NK-92 (cell line): ENCODE results near the gene SLC45A1.

Experiments used
- DNase-seq: peaks from one replicate; lab custom pipeline; 2025; ENCODE audit not compliant: unreplicated experiment; lab: John Stamatoyannopoulos, UW

Gene SLC45A1

DNA sequence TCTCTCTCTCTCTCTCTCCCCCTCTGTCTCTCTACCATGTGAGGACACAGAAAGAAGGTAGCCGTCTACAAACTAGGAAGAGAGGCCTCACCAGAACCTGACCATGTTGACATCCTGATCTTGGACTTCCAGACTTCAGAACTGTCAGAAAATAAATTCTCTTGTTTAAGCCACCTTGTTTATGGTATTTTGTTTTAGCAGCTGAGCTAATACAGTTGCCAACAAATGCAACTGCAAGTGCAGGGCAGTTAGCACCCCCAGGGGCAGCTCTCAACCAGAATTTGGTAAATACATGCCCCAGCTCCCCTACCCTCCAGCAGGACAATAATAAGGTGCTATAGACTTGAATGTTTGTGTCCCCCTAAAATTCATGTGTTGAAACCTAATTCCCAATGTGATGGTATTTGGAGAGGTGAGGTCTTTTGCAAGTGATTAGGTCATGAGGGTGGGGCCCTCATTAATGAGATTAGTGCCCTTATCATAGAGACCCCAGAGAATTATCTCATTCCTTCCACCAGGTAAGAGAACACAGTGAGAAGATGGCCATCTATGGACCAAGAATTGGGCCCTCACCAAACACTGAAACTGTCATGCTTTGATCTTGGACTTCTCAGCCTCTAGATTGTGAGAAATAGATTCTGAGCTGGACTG lies 6.7 kb upstream of the SLC45A1 start:
- DNase-seq: no peak

DNA sequence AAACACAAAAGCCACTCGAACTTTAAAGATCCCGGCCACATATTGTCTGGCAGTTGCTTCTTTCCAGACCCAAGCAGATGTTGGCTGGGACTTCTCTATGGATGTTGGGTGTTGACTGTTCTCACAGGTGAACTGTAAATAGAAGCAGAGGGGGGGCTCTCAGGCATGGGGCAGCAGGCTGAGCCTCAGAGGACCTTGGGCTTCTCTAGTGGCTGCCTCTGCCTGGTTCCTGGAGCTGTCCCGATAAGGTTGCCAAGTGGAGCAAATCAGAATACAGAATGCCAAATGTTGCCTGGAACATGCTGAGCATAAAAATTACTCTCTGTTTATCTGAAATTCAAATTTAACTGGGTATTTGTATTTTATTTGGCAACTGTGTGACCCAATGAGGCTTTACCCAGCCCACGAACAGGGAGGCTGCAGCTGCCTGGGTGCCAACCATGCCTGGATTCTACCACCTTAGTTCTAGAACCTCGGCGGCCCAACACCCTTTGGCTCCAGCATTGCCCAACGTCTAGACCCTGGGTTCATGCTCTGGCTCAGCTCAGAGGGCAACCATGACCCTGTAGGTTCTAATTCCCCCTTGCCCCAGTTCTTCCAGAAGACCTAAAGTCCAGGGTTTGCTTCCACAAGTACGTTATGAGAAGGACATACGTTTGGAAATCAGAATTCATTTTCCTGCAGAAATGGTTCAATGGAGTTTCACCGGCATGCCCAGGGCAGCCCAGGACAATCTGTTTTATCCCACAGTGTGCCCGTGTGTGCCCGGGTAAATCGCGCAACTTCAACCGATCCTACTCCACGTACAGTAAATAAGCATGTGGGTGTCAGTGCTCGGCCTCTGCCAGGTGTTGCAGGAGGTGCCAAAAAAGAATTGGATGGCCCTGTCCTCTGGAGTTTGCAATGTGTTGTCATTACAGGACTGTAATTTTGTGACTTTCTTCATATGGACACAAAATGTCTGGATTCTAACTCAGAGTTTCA lies 5.4 kb upstream of the SLC45A1 start:
- no peak for DNase-seq

- DNase-seq: no peak
Measured at GRCh38 chr1:8313231-8313630, 4.7 kb upstream of the SLC45A1 start.

GRCh38 chr1:8314346-8315280 lies 3.3 kb upstream of the SLC45A1 start:
- no peak for DNase-seq

DNA sequence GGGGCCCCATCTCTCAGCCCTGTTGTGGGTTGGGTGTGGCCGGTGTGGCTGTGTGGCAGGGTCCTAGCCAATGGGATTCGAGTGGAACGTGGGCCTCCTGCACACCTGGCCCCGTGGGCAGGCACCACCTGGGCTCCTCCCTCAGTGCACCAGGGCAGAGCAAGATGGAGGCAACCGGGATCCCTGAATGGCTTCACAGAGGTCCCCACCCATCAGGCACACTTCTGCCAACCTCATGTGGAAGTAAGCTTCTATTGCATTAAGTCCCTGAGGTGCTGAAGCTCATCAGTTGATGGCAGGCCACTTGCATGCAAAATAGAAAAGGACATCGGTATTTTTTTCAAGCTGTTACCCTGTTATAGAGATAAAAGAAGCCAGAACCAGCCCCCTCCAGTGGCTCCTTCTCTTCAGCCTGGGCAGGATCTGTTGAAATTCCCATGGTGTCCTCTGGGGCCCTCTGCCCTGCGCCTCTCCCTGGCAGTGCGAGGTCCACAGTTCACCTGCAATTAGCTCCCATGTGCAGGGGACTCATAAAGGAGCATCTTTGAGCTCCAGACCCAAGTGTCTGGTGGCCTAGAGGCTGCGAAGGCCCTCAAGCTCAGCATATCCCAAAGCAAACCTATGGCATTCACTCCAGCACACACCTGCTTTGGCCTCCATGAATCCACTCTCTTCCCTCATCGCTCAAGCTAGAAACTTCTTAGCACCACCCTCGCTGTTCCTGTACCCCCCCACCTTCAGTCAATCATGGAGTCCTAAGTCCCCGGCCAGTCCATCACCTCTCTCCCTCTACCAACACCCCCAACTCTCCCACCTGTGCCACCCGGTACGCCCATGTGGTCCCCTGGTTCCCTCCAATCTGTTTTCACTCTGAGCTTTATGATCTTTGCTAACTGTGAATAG lies 2.1 kb upstream of the SLC45A1 start:
- DNase-seq: no peak

- DNase-seq: no peak
Measured at GRCh38 chr1:8318436-8318835, 522 bp downstream of the SLC45A1 start.

DNA sequence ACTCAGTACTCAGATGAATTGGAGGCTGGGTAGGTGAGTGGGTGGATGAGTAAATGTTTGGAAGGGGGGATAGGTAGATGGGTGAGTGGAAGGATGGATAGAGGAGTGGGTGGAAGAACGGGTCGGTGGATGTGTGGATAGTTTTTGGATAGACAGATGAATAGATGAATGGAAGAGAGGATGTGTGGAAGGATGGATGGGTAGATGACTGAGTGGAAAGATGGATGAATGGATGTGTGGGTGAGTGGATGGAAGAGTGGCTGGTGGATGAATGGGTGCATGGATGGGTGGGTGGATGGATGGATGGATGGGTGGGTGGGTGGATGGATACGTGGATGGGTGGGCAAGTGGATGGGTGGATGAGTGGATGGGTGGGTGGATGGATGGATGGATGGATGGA lies 3.7 kb downstream of the SLC45A1 start:
- DNase-seq: no peak

- no peak for DNase-seq
Measured at GRCh38 chr1:8323706-8324105, 5.8 kb downstream of the SLC45A1 start.

DNA sequence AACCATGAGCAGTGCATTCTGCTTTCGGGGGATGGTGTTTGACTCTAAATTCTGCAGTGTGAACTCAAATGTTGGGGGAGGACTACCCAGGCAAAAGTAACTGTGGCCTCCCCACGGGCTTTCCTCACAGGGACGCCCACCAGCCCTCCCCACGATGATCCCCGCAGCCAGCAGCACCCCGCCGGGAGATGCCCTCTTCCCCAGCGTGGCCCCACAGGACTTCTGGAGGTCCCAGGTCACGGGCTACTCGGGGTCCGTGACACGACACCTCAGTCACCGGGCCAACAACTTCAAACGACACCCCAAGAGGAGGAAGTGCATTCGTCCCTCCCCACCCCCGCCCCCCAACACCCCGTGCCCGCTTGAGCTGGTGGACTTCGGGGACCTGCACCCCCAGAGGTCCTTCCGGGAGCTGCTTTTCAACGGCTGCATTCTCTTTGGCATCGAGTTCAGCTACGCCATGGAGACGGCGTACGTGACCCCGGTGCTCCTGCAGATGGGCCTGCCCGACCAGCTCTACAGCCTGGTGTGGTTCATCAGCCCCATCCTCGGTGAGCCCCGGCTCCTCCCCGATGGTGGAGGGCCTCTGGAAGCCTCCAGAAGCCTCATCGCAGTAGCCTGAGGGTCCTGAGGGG lies 6.4 kb downstream of the SLC45A1 start:
- no peak for DNase-seq

DNA sequence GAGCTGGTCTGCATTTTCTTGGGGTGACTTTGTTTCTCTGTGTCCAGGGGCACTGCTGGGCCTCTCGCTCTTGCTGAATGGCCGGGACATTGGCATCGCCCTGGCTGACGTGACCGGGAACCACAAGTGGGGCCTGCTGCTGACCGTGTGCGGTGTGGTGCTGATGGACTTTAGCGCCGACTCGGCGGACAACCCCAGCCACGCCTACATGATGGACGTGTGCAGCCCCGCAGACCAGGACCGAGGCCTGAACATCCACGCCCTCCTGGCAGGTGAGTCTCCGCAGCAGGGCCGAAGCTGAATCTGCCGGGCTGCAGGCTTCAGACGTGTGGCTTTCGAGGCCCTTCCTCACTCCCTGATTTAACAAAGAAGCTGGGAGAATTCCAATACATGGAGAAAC lies 7.9 kb downstream of the SLC45A1 start:
- DNase-seq: no peak

- DNase-seq: no peak
Measured at GRCh38 chr1:8326265-8326664, 8.4 kb downstream of the SLC45A1 start.

DNA sequence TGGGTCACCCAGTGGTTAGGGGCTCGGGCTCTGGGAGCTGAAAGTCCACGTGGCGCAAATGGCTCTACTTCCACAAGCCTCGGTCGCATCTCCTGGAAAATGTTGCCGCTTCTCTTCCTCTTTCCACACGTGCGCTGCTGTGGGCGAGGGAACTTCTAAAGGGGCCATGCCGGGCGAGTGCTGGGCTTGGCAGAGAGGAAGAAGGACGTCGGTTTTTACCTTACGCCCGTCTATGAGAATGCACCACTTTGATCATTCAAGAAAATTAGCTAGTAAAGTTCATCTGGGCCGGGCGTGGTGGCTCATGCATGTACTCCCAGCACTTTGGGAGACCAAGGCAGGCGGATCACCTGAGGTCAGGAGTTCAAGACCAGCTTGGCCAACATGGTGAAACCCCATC lies 10.4 kb downstream of the SLC45A1 start:
- DNase-seq: no peak

- no peak for DNase-seq
Measured at GRCh38 chr1:8329439-8329838, 11.5 kb downstream of the SLC45A1 start.

DNA sequence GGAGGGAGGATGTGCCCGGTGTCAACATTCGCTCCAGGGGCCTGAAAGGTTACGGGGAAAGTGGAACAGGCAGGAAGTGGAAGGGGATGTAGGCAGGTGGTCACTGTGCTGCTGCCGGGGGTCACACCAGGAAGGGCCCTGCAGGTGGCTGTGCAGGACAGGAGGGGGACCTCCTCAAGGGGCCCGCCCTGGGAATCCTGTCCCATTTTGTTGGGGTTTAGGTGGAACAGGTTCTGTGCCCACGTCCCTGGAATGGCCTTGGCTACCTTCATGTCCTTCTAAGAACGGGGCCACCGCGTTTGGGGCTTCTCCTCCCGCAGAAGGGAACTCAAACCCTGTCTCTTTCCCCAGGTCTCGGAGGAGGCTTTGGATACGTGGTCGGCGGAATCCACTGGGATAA lies 11.9 kb downstream of the SLC45A1 start:
- DNase-seq: no peak

DNA sequence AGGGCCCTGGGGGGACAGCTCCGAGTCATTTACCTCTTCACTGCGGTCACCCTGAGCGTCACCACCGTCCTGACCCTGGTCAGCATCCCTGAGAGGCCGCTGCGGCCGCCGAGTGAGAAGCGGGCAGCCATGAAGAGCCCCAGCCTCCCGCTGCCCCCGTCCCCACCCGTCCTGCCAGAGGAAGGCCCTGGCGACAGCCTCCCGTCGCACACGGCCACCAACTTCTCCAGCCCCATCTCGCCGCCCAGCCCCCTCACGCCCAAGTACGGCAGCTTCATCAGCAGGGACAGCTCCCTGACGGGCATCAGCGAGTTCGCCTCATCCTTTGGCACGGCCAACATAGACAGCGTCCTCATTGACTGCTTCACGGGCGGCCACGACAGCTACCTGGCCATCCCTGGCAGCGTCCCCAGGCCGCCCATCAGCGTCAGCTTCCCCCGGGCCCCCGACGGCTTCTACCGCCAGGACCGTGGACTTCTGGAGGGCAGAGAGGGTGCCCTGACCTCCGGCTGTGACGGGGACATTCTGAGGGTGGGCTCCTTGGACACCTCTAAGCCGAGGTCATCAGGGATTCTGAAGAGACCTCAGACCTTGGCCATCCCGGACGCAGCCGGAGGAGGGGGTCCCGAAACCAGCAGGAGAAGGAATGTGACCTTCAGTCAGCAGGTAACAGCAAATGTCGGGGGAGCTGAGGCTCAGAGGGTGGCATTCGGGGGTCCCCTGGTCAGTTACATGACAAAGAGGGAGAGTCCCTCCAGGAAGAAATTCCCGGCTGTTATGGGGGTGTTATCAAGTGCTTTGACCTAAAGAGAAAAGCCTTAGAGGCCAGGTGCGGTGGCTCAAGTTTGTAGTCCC lies 12.6 kb downstream of the SLC45A1 start:
- no peak for DNase-seq

DNA sequence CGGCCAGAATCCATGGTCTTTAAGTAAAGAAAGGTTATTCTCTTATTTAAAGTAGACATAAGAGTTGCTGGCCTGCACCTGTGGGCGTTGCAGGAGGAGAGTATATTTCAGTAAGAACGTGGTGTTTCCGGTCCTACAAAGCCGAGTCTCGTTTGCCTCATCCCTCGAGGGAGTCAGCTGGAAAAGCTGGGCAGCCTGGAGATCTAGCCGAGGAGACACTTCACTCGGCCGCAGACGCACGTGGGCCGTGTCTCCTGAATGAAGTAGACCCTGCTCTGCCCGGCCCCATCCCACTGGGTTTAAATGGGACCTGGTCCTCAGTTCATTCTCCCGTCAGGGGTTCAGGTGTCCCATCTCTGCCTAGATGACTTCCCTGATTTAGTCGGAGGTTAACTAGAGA lies 14.9 kb downstream of the SLC45A1 start:
- DNase-seq: no peak

- DNase-seq: no peak
Measured at GRCh38 chr1:8333246-8333987, 15.5 kb downstream of the SLC45A1 start.
